Lung microvascular endothelial cell (primary cell): ENCODE data around the gene NRCAM. TPM values are rescaled to one million over a fixed set of nuclear protein-coding genes. Genes with fewer than 3 reads are reported as not detected.

Experiments used
- DNase-seq, 2 donors: peaks; one replicate each; pipeline versions ENCODE4 v3.0.0 to v3.0.0-alpha.2; 2010; ENCODE audit warnings: low read depth in 2 of 2
- total RNA-seq: library from RNA; depleted of rRNA; stranded (reverse); fragments of >200 nt; gene quantifications from 2 replicates; pipeline ENCODE4 v1.2.1, GENCODE V29; 2014

The NRCAM gene
- total RNA-seq, 1 donor from 2014 or later: 1.2 TPM

DNA sequence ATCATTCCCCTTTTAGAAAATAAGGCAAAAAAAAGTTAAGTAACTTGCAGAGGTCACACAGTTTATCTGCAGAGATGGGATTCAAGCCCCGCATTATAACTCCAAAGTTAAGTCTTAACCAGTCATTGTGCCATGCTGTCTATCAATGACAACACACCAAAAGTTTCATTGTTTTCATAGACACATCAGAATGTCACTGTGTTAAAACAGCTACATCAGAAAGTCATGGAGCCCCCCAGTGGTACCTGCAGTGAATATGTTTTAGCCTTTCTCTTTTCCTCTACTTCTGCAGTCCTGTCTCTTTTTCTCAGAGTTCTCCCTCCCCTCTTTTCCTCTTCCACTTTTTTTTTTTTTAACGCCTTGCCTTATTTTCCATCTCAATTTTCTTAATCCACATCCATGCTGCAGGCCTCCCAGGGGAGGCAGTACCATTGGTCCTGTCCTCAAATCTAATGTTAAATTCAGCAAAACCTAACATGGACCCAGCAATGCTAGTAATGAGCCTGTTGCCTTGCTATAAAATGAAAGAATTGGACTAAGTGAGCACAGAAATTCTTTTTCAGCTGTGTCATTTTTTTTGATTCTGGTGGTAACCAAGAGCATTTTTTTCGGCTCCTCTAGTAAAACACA lies 3.8 kb upstream of the NRCAM start:
- DNase-seq: peak; percentile 61 to 74

- DNase-seq: no peak
Measured at GRCh38 chr7:108457871-108458270, 1.6 kb upstream of the NRCAM start.

GRCh38 chr7:108456845-108457540 lies 757 bp upstream of the NRCAM start:
- no peak for DNase-seq

GRCh38 chr7:108455551-108455997 lies 662 bp downstream of the NRCAM start:
- peak; percentile 37 to 40 for DNase-seq

GRCh38 chr7:108454674-108455550 lies 1.3 kb downstream of the NRCAM start:
- DNase-seq: peak in 1 of 2 donors; percentile 49

- no peak for DNase-seq
Measured at GRCh38 chr7:108454317-108454673, 1.9 kb downstream of the NRCAM start.

DNA sequence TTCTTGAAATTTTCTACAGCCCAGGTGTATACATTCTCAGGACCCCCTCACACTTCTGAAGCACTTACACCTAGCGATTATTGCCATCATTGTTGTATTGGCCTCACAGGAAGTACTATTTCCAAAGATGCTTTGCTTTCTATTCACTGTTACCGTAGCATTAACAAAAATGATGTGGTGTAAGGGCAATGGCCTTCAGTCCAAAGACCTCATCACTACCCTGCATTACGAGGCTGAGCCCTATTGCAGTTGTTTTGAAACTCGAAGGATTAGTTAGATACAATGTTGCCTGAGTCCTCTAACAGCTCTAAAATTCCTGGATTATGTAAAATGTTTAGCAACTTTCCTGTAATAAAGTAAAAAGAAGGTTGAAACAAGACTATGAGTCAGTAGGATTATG lies 2.9 kb downstream of the NRCAM start:
- no peak for DNase-seq

DNA sequence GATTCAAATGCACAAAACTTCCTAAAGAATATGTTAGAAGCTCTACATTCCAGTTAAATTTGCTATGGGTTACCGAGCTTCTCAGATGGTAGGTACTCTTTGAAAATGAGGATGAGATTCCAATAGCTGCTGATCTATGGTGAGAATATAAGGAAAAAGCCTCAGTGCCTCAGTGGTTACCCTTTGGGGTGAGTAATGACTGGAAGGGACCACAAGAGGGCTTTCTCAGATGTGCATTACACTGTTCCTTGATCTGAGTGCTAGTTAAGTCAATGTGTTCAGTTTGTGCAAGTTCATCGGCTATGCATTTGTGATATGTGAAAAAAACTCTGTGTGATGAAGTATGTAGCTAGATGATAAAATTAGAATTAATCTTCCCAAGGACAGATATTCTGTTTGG lies 3.5 kb downstream of the NRCAM start:
- peak; percentile 41 to 63 for DNase-seq

- DNase-seq: peak in 1 of 2 donors; percentile 64
Measured at GRCh38 chr7:108451296-108451848, 4.9 kb downstream of the NRCAM start.

GRCh38 chr7:108450160-108450559 lies 6.1 kb downstream of the NRCAM start:
- no peak for DNase-seq

DNA sequence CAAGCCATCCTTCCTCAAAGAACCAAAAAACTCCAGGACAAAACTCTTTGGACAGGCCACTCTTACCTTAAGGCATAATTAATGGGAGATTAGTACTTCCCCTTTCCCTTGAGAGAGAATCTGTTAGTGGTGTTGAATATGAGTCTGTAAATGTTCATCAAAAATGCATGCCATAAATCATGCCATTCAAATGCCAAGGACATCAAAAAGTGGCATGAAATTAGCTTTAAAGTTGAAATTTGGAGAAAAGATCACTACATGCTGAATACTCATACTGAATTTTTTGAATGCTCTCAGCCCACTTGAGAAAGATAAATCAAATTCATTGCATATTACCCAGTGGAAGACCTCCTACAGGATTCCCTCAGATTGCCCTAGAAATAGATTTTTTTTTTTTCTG lies 6.7 kb downstream of the NRCAM start:
- no peak for DNase-seq

DNA sequence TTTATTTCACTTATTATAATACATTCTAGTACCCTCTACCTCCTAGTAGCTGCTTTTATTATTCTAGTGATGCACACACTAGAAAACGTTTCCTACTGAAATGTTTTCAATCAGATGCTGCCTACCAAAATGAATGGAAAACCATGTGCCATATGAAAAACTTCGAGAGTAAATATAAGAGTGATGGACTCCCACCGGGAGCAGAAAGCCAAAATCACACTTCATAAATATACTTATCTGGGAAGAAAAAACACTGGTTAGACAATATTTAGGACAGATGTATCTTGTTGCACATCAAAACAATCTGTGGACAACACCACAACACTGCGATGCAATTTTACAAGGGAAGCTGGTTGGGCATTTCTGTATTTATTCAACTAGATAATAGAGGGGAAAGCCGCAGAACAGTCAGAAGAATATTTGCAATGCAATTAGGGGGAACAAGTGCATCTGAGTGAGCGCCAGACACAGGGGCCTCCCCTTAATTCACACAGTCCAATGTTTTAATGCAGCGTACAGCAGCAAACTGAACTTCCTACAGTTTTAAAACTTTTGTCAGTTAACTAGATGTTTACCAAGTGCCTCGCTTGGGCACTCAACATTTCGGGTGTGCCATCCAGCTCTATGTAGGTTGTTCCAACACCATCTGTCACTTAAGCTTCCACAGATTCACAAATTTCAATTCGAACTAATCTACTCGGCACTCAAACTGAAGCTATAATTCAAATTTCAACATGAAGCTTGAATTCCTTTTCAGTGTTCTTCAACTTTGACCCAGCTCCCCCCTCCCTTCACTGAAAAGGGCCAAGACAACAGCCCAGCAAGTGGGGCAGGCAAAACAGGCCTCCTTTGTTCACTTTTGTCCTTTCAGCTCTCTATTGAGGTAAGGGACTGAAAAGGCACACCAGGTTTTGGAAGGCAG lies 7.4 kb downstream of the NRCAM start:
- DNase-seq: no peak

DNA sequence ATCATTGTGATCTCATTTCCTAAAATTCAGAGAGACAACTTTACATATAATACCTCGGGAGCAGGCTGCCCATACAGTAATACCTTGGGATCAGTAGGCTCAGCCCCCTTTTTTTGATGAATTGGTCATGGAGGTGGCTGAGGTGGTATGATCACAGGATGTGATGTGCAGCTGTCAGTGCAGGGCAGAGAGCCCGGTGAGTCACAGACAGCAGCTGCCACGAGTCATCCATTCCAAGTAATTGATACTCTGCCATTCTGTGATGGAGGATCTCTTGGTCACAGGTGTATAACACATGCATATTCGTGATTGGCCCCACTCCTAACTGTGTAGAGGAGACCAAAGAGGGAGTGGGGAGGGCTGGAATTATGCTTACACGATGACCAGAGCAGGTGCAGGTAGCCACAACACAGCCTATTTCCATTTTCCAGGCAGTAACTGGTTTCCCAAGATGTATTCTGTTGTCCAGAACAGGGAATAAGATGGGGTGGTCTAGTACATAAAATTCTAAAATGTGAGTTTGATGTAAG lies 14.1 kb downstream of the NRCAM start:
- DNase-seq: peak; percentile 46 to 63

- no peak for DNase-seq
Measured at GRCh38 chr7:108441392-108441955, 14.8 kb downstream of the NRCAM start.

DNA sequence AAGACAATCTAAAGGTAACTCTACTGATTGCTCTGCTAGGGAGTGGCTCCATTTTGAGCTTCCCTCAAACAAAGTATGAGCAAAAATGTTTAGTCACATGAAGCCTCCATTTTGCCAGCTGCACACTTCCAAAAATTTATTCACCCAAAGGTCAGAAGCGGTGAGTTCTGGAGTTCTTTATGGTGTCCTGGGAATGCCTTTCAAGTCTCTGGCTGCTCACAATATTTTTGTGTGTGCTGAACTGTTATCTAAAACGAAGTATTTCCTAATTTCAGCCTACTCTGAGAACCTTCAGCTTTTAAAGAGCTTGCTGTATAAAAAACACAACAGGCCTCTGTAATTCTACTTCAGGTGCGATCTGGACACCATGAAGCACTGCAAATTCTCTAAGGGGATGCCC lies 15.6 kb downstream of the NRCAM start:
- DNase-seq: no peak

DNA sequence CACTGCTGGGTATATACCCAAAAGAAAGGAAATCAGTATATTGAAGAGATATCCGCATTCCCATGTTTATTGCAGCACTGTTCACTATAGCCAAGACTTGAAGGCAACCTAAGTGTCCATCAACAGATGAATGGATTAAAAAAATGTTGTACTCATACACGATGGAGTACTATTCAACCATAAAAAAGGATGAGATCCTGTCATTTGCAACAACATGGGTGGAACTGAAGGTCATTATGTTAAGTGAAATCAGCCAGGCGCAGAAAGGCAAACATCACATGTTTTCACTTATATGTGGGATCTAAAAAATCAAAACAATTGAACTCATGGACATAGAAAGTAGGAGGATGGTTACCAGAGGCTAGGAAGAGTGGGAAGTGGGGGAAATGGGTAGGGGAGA lies 19.3 kb downstream of the NRCAM start:
- no peak for DNase-seq

DNA sequence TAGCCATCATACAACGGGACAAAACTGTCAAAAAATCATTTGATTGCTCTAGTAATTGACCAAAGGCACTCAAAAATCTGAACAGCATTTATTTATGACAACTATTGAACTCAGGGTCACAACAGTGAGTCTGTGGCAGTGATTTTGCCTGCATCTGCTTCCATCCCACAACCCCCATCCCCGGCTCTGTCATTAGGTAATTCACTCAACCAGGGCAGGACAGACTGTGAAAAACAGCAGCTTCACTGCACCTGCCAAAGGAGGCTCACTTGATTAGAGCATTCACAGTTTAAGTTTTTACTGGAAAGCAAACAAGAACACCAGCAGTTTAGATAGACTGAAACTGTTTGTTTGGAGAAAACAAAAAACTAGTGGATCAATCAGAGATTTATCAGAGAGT lies 22.2 kb downstream of the NRCAM start:
- DNase-seq: no peak

- peak in 1 of 2 donors; percentile 20 for DNase-seq
Measured at GRCh38 chr7:108431099-108431498, 25.1 kb downstream of the NRCAM start.

GRCh38 chr7:108430664-108431063 lies 25.6 kb downstream of the NRCAM start:
- peak; percentile 22 to 36 for DNase-seq

DNA sequence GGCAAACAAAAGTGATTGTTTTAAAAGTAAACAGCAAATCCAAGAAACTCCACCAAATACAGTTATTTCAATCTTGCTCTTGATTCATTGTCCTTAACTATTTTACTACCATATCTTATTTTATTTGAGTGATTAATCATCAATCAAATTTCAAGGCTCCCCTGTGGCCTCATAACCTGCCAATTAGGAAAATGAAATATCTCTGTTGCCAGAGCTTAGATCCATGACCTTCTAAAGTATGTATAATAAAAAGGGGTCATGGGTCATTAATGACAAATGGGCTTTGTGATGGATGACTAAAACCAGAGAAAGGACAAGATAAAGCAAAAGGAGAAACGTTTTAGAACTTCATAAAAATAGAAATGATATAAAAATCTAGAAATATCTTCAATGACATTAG lies 28.5 kb downstream of the NRCAM start:
- DNase-seq: no peak
